ENCODE measurements around the gene TNIK. TPM values are rescaled to one million over a fixed set of nuclear protein-coding genes. Genes with fewer than 3 reads are reported as not detected.

Gene TNIK
- total RNA-seq, 1 donor from 2014 or later: 9.3 TPM

- Mint-ChIP-seq H3K4me1 (peaks cover 6% of the 10 kb centered on the region), H3K9me3 (no peaks in the 10 kb centered on the region), H3K36me3 (no peaks in the 10 kb centered on the region), H3K27ac (no peak overlapping the region), H3K4me3 (no peak overlapping the region), H3K27me3 (ENCODE audit: low read depth) (no peaks in the 10 kb centered on the region)
- no peak for DNase-seq (ENCODE audit: low spot score in 2 of 2, unreplicated experiment in 2 of 2)
- no peak for TF ChIP-seq CTCF (IDR thresholded peaks at IDR 0.05; ENCODE audit: unreplicated experiment)
Measured at GRCh38 chr3:171142985-171143384, 317.2 kb downstream of the TNIK start.

- Mint-ChIP-seq H3K27ac (no peak overlapping the region), H3K36me3 (no peaks in the 10 kb centered on the region), H3K4me3 (no peak overlapping the region), H3K9me3 (no peaks in the 10 kb centered on the region), H3K27me3 (ENCODE audit: low read depth) (no peaks in the 10 kb centered on the region), H3K4me1 (no peaks in the 10 kb centered on the region)
- DNase-seq (ENCODE audit: low spot score in 2 of 2, unreplicated experiment in 2 of 2): no peak
- no peak for TF ChIP-seq CTCF (IDR thresholded peaks at IDR 0.05; ENCODE audit: unreplicated experiment)
Measured at GRCh38 chr3:171140246-171140645, 320.0 kb downstream of the TNIK start.

GRCh38 chr3:171138027-171138426, 322.2 kb downstream of the TNIK start:
- Mint-ChIP-seq H3K4me1 (no peaks in the 10 kb centered on the region), H3K36me3 (no peaks in the 10 kb centered on the region), H3K27ac (no peak overlapping the region), H3K27me3 (ENCODE audit: low read depth) (no peaks in the 10 kb centered on the region), H3K9me3 (no peaks in the 10 kb centered on the region), H3K4me3 (no peak overlapping the region)
- TF ChIP-seq CTCF (IDR thresholded peaks at IDR 0.05; ENCODE audit: unreplicated experiment): no peak
- no peak for DNase-seq (ENCODE audit: low spot score in 2 of 2, unreplicated experiment in 2 of 2)

GRCh38 chr3:171135549-171135948, 324.7 kb downstream of the TNIK start:
- no peaks in the 10 kb centered on the region for H3K27me3 Mint-ChIP-seq (ENCODE audit: low read depth)
- no peak for TF ChIP-seq CTCF (IDR thresholded peaks at IDR 0.05; ENCODE audit: unreplicated experiment)
- H3K4me1 Mint-ChIP-seq: peaks cover 2% of the 10 kb centered on the region
- no peak for DNase-seq (ENCODE audit: low spot score in 2 of 2, unreplicated experiment in 2 of 2)
- no peaks in the 10 kb centered on the region for H3K9me3 Mint-ChIP-seq
- H3K4me3 Mint-ChIP-seq: no peak overlapping the region
- no peaks in the 10 kb centered on the region for H3K36me3 Mint-ChIP-seq
- no peak overlapping the region for H3K27ac Mint-ChIP-seq

GRCh38 chr3:171133796-171134569, 326.2 kb downstream of the TNIK start:
- no peak overlapping the region for H3K4me3 Mint-ChIP-seq
- no peak overlapping the region for H3K27ac Mint-ChIP-seq
- H3K9me3 Mint-ChIP-seq: no peaks in the 10 kb centered on the region
- no peaks in the 10 kb centered on the region for H3K27me3 Mint-ChIP-seq (ENCODE audit: low read depth)
- H3K4me1 Mint-ChIP-seq: peaks cover 11% of the 10 kb centered on the region
- no peaks in the 10 kb centered on the region for H3K36me3 Mint-ChIP-seq
- DNase-seq (ENCODE audit: low spot score in 2 of 2, unreplicated experiment in 2 of 2): no peak
- TF ChIP-seq CTCF (IDR thresholded peaks at IDR 0.05; ENCODE audit: unreplicated experiment): no peak

Measured in mesothelial cell of epicardium (in vitro differentiated cells).